ENCODE data around the gene NCBP3.

- TF ChIP-seq SUZ12 (IDR thresholded peaks at IDR 0.05; ENCODE audit: extremely low read depth, insufficient read depth, insufficient read length) (no peak), ZNF274 (IDR thresholded peaks at IDR 0.05; ENCODE audit: low read depth, low read length) (no peak), YY1 (IDR thresholded peaks at IDR 0.05; ENCODE audit: insufficient read depth, insufficient read length) (no peak)
Observed at GRCh38 chr17:3866276-3866675, 20.2 kb upstream of the NCBP3 start.

All from NT2/D1 (cell line).